K562 (cell line): Measurements from ENCODE around the gene GATAD2B. TPM values are rescaled to one million over a fixed set of nuclear protein-coding genes. Genes with fewer than 3 reads are reported as not detected.

Source experiments
- ATAC-seq: fragments of 200-7000 bp; cut with Tn5 transposase; 3 replicates; pipeline ENCODE4 v1.9.1; 2020; ENCODE audit warnings: moderate library complexity
- BruUV-seq: library from RNA; stranded (reverse); fragments of 400-500 nt; replicated peaks from 2 replicates; lab custom pipeline; 2021; lab: Mats Ljungman, UMichigan
- CTCF ChIA-PET: fragments of 300-600 bp; formaldehyde crosslinking; extraction: SDS; loops from one replicate; lab custom pipeline; 2021; ENCODE audit warnings: low intra/inter-chr PET ratio; lab: Yijun Ruan, JAX
- POLR2A ChIA-PET: fragments of 300-600, 350-650 bp; sonication (Branson Sonifier 250); formaldehyde crosslinking; extraction: SDS; loops from one replicate; lab custom pipeline; 2021; ENCODE audit warnings: antibody characterized with exemption, inconsistent platforms; lab: Yijun Ruan, JAX
- DNase-seq, 4 experiments: peaks; one replicate each; pipeline versions ENCODE4 v3.0.0 to v3.0.0-alpha.2; 2011 to 2018; ENCODE audit warnings: low spot score in 3 of 4, mixed read lengths in 3 of 4; ENCODE audit errors: extremely low read depth in 1 of 4
- FAIRE-seq: peaks from 2 replicates; lab custom pipeline; 2011; peaks lifted over from hg19 to GRCh38; lab: Jason Lieb, UNC
- H2AFZ ChIP-seq: 2 replicates; pipeline ENCODE4 v1.6.0; 2011; ENCODE audit warnings: low read depth, low read length, control low read depth, inconsistent platforms
- H3K27ac ChIP-seq: fragments of 200-600 bp; 3 replicates; pipeline ENCODE4 v1.8.0; 2011; ENCODE audit warnings: low read depth, mild to moderate bottlenecking, control low read depth, inconsistent platforms, low read length, moderate library complexity, mixed read lengths; ENCODE audit errors: extremely low read depth
- H3K27me3 ChIP-seq, 2 experiments: fragments of 300-600 bp in 1 of 2; 2 replicates in 1 of 2; 3 replicates in 1 of 2; pipeline versions ENCODE4 v1.6.0 to v1.8.0; 2011; ENCODE audit warnings: inconsistent platforms in 2 of 2, low read length in 2 of 2, mild to moderate bottlenecking in 1 of 2, mixed read lengths in 1 of 2, moderate library complexity in 1 of 2; ENCODE audit not compliant: control insufficient read depth in 2 of 2, insufficient read depth in 2 of 2
- H3K36me3 ChIP-seq: fragments of 300-600 bp; 3 replicates; pipeline ENCODE4 v1.8.0; 2011; ENCODE audit warnings: mild to moderate bottlenecking, low read length, inconsistent platforms; ENCODE audit not compliant: control insufficient read depth, insufficient read depth
- H3K4me1 ChIP-seq, 2 experiments: fragments of 200-600 bp in 1 of 2; replicated peaks in 1 of 2; 2 replicates in 1 of 2; 3 replicates in 1 of 2; pipeline versions ENCODE4 v1.5.1 to v1.8.0; 2011; ENCODE audit warnings: inconsistent platforms in 2 of 2, low read length in 2 of 2, mild to moderate bottlenecking in 1 of 2, mixed read lengths in 1 of 2, moderate library complexity in 1 of 2; ENCODE audit not compliant: control insufficient read depth in 2 of 2, insufficient read depth in 2 of 2
- H3K4me2 ChIP-seq: 2 replicates; pipeline ENCODE4 v1.6.1; 2011; ENCODE audit warnings: low read length, control low read depth, inconsistent platforms, mixed read lengths; ENCODE audit not compliant: insufficient read depth
- H3K4me3 ChIP-seq: fragments of 200-600 bp; sonication (generic), shearing (Covaris generic); 2 replicates; pipeline ENCODE4 v1.5.1; 2016; ENCODE audit warnings: control low read depth, inconsistent platforms
- H3K79me2 ChIP-seq: fragments of 200-600 bp; 3 replicates; pipeline ENCODE4 v1.8.0; 2011; ENCODE audit warnings: low read length, inconsistent platforms; ENCODE audit not compliant: control insufficient read depth, insufficient read depth
- H3K9ac ChIP-seq, 2 experiments: 2 replicates each; pipeline versions ENCODE4 v1.6.0 to v1.6.1; 2011; ENCODE audit warnings: low read depth in 2 of 2, low read length in 2 of 2, control low read depth in 1 of 2, inconsistent platforms in 1 of 2, mild to moderate bottlenecking in 1 of 2, mixed read lengths in 1 of 2; ENCODE audit not compliant: insufficient read depth in 1 of 2
- H3K9me1 ChIP-seq: one replicate; pipeline ENCODE4 v1.6.0; 2011; ENCODE audit warnings: inconsistent platforms, mild to moderate bottlenecking, low read length, moderate library complexity; ENCODE audit not compliant: control insufficient read depth, insufficient read depth
- H3K9me3 ChIP-seq: replicated peaks from 2 replicates; pipeline ENCODE4 v1.5.1; 2011; ENCODE audit warnings: low read depth, low read length, inconsistent platforms; ENCODE audit not compliant: control insufficient read depth, insufficient read depth
- H4K20me1 ChIP-seq: replicated peaks from 2 replicates; pipeline ENCODE4 v1.6.1; 2011; ENCODE audit warnings: low read length, inconsistent platforms, mixed read lengths; ENCODE audit not compliant: control insufficient read depth, insufficient read depth
- BCOR ChIP-seq: fragments of 450-650 bp; IDR thresholded peaks from 2 replicates; pipeline ENCODE4 v1.6.1; 2016
- KDM1A ChIP-seq, 2 experiments: fragments of 450-650 bp; IDR thresholded peaks; 2 replicates each; pipeline ENCODE4 v1.6.1; 2016; ENCODE audit warnings: mild to moderate bottlenecking in 2 of 2
- KHSRP ChIP-seq: fragments of 450-650 bp; IDR thresholded peaks from 2 replicates; pipeline ENCODE4 v1.6.1; 2017
- RBM25 ChIP-seq: fragments of 200-400 bp; formaldehyde crosslinking; IDR thresholded peaks from 2 replicates; pipeline ENCODE4 v1.6.1; 2018; ENCODE audit warnings: low read length, low read depth, moderate library complexity; ENCODE audit not compliant: severe bottlenecking
- ZNF146 ChIP-seq: IDR thresholded peaks from one replicate; pipeline ENCODE4 v1.6.1; 2018; ENCODE audit warnings: missing compliant biosample characterization; ENCODE audit not compliant: unreplicated experiment
- ZNF639 ChIP-seq, 2 experiments: fragments of 200-800 bp in 1 of 2; sonication (Bioruptor generic) in 1 of 2; sonication (generic) in 1 of 2; formaldehyde crosslinking in 1 of 2; IDR thresholded peaks in 1 of 2; conservative IDR thresholded peaks in 1 of 2; 2 replicates each; pipeline versions ENCODE4 v1.5.0 to v1.6.1; 2016 to 2020; ENCODE audit warnings: missing compliant biosample characterization in 1 of 2, missing genetic modification characterization in 1 of 2, missing genetic modification reagents in 1 of 2
- WGBS: fragments of 100-300 bp; shearing (Covaris generic); methylation state at CpG from one replicate; pipeline ENCODE4 v1.1.6; 2016; ENCODE audit warnings: low coverage, mixed read lengths; ENCODE audit not compliant: insufficient coverage; ENCODE audit errors: missing lambda C conversion rate; 5-methylcytosine and 5-hydroxymethylcytosine counted together
- in situ Hi-C: fragments of 300-500 bp; cut with MboI; formaldehyde crosslinking; loops from 4 replicates; pipeline ENCODE4 v1.15.0; 2018; ENCODE audit warnings: inconsistent platforms, mixed read lengths
- intact Hi-C: fragments of 100-400 bp; cut with micrococcal nuclease; formaldehyde crosslinking; loops from 2 replicates; pipeline ENCODE4 v1.14.2; 2022
- polyA plus RNA-seq, 8 experiments: library from polyadenylated mRNA; depleted of rRNA in 4 of 8; stranded (reverse) in 5 of 8; unstranded in 3 of 8; fragments of >200 nt; fragmentation: Nextera tagmentation in 2 of 8; fragmentation: Illumina TruSeq in 1 of 8; extraction: Ambion mirVana in 2 of 8; extraction: Trizol in 1 of 8; gene quantifications; 2 replicates each; pipeline versions ENCODE4 v1.2.1 to v1.2.3, GENCODE V29; 2011 to 2014; ENCODE audit warnings: inconsistent platforms in 1 of 8, missing spikeins in 1 of 8
- total RNA-seq, 7 experiments: library from RNA; depleted of rRNA in 6 of 7; stranded (reverse); fragments of >200 nt in 6 of 7; fragmentation: Illumina TruSeq in 2 of 7; extraction: Trizol in 2 of 7; gene quantifications; 2 replicates each; pipeline versions ENCODE4 v1.2.1 to v1.2.3, GENCODE V29; 2011 to 2021; ENCODE audit warnings: low replicate concordance in 1 of 7

Gene GATAD2B
- total and polyA plus RNA-seq, 9 of the 15 experiments (the other 6 are each of a cell fraction or from before 2014, with no cell fraction given) = 1.5 to 40.2 (median 4.9) TPM

- CTCF ChIA-PET = no interaction called here
- FAIRE-seq (no peak), DNase-seq (no peak), ATAC-seq (no peak)
- no peaks in the 10 kb centered on the region for H3K36me3 ChIP-seq
- in situ Hi-C loops = no loop called here
- no peaks in the 10 kb centered on the region for H3K27me3 ChIP-seq
- no TSS peak for BruUV-seq
- no peak overlapping the region for H3K27ac ChIP-seq
- H4K20me1 ChIP-seq = no peaks in the 10 kb centered on the region
- H3K4me1 ChIP-seq = peaks cover 4 to 30% of the 10 kb centered on the region in 2 experiments
- H3K9me3 ChIP-seq = no peaks in the 10 kb centered on the region
- no peak overlapping the region for H3K9ac ChIP-seq
- intact Hi-C loops = no loop called here
- WGBS = 36% methylated on average over 4 of the region's 4 CpGs
- H2AFZ ChIP-seq = no peak overlapping the region
- no peaks in the 10 kb centered on the region for H3K79me2 ChIP-seq
- H3K4me2 ChIP-seq = no peak overlapping the region
- H3K9me1 ChIP-seq = no peaks in the 10 kb centered on the region
- no peak overlapping the region for H3K4me3 ChIP-seq
- POLR2A ChIA-PET = interaction anchor here (1.0 kb wide), 1 partner anchor 121 kb away, joined by 3 read pairs; no protein-coding TSS in a partner anchor
- TF ChIP-seq ZNF639 (CRISPR knock-in tag; conservative IDR thresholded peaks at IDR 0.05 in 1 of 2, IDR thresholded peaks at IDR 0.05 in 1 of 2) = no peak
- peak; percentile 72; the same call in 1 of the 2 replicates for TF ChIP-seq BCOR
- TF ChIP-seq ZNF146 (CRISPR knock-in tag) = peak; percentile 99
- no peak for TF ChIP-seq KHSRP
- peak in 1 of 2 experiments; percentile 48; a peak in 2 of 4 replicates for TF ChIP-seq KDM1A (IDR thresholded peaks at IDR 0.05)
- peak; percentile 47 for TF ChIP-seq RBM25
These were observed 136.6 kb downstream of the GATAD2B start for GRCh38 chr1:153786038-153786790.
